NCI-H2107 treated with DMSO at 0.1 percent for 48 hours (cell line): ENCODE results near the gene DCK.

Experiments
- DNase-seq: peaks from one replicate; lab custom pipeline; 2025; ENCODE audit not compliant: unreplicated experiment; lab: John Stamatoyannopoulos, UW

DCK gene

GRCh38 chr4:70993181-70994068 is at the start of gene DCK:
Gene DCK (plus strand): TSS chr4:70993649. CDS start chr4:70993836, 187 bp downstream.
- peak; percentile 30 for DNase-seq

GRCh38 chr4:70945046-70945445 is 48.4 kb upstream of the DCK start:
- DNase-seq: no peak

GRCh38 chr4:70945452-70946055 is 47.9 kb upstream of the DCK start:
- DNase-seq: no peak

GRCh38 chr4:70946939-70947338 is 46.5 kb upstream of the DCK start:
- no peak for DNase-seq

GRCh38 chr4:70948665-70949260 is 44.7 kb upstream of the DCK start:
- no peak for DNase-seq

GRCh38 chr4:70954032-70954431 is 39.4 kb upstream of the DCK start:
- no peak for DNase-seq

GRCh38 chr4:70956549-70957210 is 36.8 kb upstream of the DCK start:
- DNase-seq: no peak

- DNase-seq: no peak
Observed at GRCh38 chr4:70958681-70959080, 34.8 kb upstream of the DCK start.

GRCh38 chr4:70969076-70969475 is 24.4 kb upstream of the DCK start:
- DNase-seq: no peak

GRCh38 chr4:70976252-70976651 is 17.2 kb upstream of the DCK start:
- DNase-seq: no peak

GRCh38 chr4:70979445-70980008 is 13.9 kb upstream of the DCK start:
- DNase-seq: no peak

- DNase-seq: no peak
Observed at GRCh38 chr4:70980196-70980595, 13.3 kb upstream of the DCK start.

GRCh38 chr4:70984106-70984505 is 9.3 kb upstream of the DCK start:
- no peak for DNase-seq

GRCh38 chr4:70984589-70984988 is 8.9 kb upstream of the DCK start:
- DNase-seq: no peak

GRCh38 chr4:70991596-70991995 is 1.9 kb upstream of the DCK start:
- DNase-seq: no peak

GRCh38 chr4:70992391-70992881 is 1.0 kb upstream of the DCK start:
- DNase-seq: no peak

GRCh38 chr4:70994069-70994366 is 569 bp downstream of the DCK start:
- DNase-seq: no peak

GRCh38 chr4:70994387-70995099 is 1.1 kb downstream of the DCK start:
- DNase-seq: no peak

- DNase-seq: no peak
Observed at GRCh38 chr4:70996018-70996360, 2.5 kb downstream of the DCK start.

- no peak for DNase-seq
Observed at GRCh38 chr4:70997036-70997435, 3.6 kb downstream of the DCK start.

- DNase-seq: no peak
Observed at GRCh38 chr4:70997546-70997945, 4.1 kb downstream of the DCK start.
